ENCODE measurements around the gene ABCC3.
A peak's percentile ranks its signal among the peaks of the same experiment; 100 is the strongest.

ABCC3 gene

GRCh38 chr17:50607522-50608175, 27.0 kb upstream of the ABCC3 start:
- DNase-seq (ENCODE audit: low read depth) = no peak

GRCh38 chr17:50608700-50609379, 25.8 kb upstream of the ABCC3 start:
- DNase-seq (ENCODE audit: low read depth) = no peak

GRCh38 chr17:50609380-50610074, 25.2 kb upstream of the ABCC3 start:
- no peak for DNase-seq (ENCODE audit: low read depth)

GRCh38 chr17:50611634-50612033, 23.0 kb upstream of the ABCC3 start:
- DNase-seq (ENCODE audit: low read depth) = no peak

- DNase-seq (ENCODE audit: low read depth) = no peak
These were observed 22.4 kb upstream of the ABCC3 start for GRCh38 chr17:50612281-50612680.

- no peak for DNase-seq (ENCODE audit: low read depth)
These were observed 21.4 kb upstream of the ABCC3 start for GRCh38 chr17:50613007-50613992.

- no peak for DNase-seq (ENCODE audit: low read depth)
These were observed 20.1 kb upstream of the ABCC3 start for GRCh38 chr17:50614471-50615051.

GRCh38 chr17:50615828-50616227, 18.9 kb upstream of the ABCC3 start:
- no peak for DNase-seq (ENCODE audit: low read depth)

GRCh38 chr17:50618300-50618699, 16.4 kb upstream of the ABCC3 start:
- no peak for DNase-seq (ENCODE audit: low read depth)

- DNase-seq (ENCODE audit: low read depth) = no peak
These were observed 15.7 kb upstream of the ABCC3 start for GRCh38 chr17:50618941-50619340.

- DNase-seq (ENCODE audit: low read depth) = no peak
These were observed 15.2 kb upstream of the ABCC3 start for GRCh38 chr17:50619489-50619888.

GRCh38 chr17:50620237-50620636, 14.4 kb upstream of the ABCC3 start:
- no peak for DNase-seq (ENCODE audit: low read depth)

GRCh38 chr17:50620858-50621257, 13.8 kb upstream of the ABCC3 start:
- DNase-seq (ENCODE audit: low read depth) = no peak

- DNase-seq (ENCODE audit: low read depth) = no peak
These were observed 13.1 kb upstream of the ABCC3 start for GRCh38 chr17:50621574-50622031.

- no peak for DNase-seq (ENCODE audit: low read depth)
These were observed 10.3 kb upstream of the ABCC3 start for GRCh38 chr17:50624321-50624934.

- no peak for DNase-seq (ENCODE audit: low read depth)
These were observed 9.4 kb upstream of the ABCC3 start for GRCh38 chr17:50625032-50625871.

GRCh38 chr17:50626037-50626574, 8.6 kb upstream of the ABCC3 start:
- peak; percentile 67 for DNase-seq (ENCODE audit: low read depth)

GRCh38 chr17:50627036-50627781, 7.5 kb upstream of the ABCC3 start:
- DNase-seq (ENCODE audit: low read depth) = no peak

Measured in activated T-cell treated with anti-CD3 and anti-CD28 coated beads for 48 hours (primary cell).